Peyer's patch (tissue), 4 donors: ENCODE results near the gene UBE2M. TPM values are rescaled to one million over a fixed set of nuclear protein-coding genes. Genes with fewer than 3 reads are reported as not detected.

Experiments
- DNase-seq, 3 donors: peaks; one replicate each; pipeline ENCODE4 v3.0.0-alpha.2; 2017 to 2019
- H3K27ac ChIP-seq, 4 donors: fragments of 200-600 bp; sonication (generic); one replicate each; pipeline ENCODE4 v1.5.1; 2016 to 2019
- H3K27me3 ChIP-seq, 2 donors: fragments of 200-600 bp; sonication (generic); one replicate each; pipeline ENCODE4 v1.5.1; 2019
- H3K36me3 ChIP-seq, 3 donors: fragments of 200-600 bp; sonication (generic); one replicate each; pipeline ENCODE4 v1.5.1; 2016 to 2019
- H3K4me1 ChIP-seq, 4 donors: fragments of 200-600 bp; sonication (generic); one replicate each; pipeline ENCODE4 v1.5.1; 2016 to 2019
- H3K4me3 ChIP-seq, 4 donors: fragments of 200-600 bp; sonication (generic); 1 replicate in 3 of 4; 2 replicates in 1 of 4; pipeline ENCODE4 v1.5.1; 2016 to 2019; ENCODE audit warnings: mild to moderate bottlenecking in 1 of 4
- H3K9me3 ChIP-seq, 4 donors: fragments of 200-600 bp; sonication (generic); one replicate each; pipeline ENCODE4 v1.5.1; 2016 to 2019; ENCODE audit warnings: mild to moderate bottlenecking in 1 of 4
- POLR2A ChIP-seq, 2 donors: fragments of 450-650 bp; IDR thresholded peaks; one replicate each; pipeline ENCODE4 v1.5.1; 2017; ENCODE audit warnings: antibody characterized with exemption in 2 of 2, mild to moderate bottlenecking in 2 of 2, moderate library complexity in 2 of 2
- total RNA-seq, 4 donors: library from RNA; depleted of rRNA; stranded (reverse); fragments of >200 nt; gene quantifications; one replicate each; pipeline ENCODE4 v1.1.0, GENCODE V29; 2016
- TF ChIP-seq, protein P1 (sequence below), 6 experiments: fragments of 450-650 bp in 4 of 6; fragments of 200-600 bp in 2 of 6; sonication (generic) in 1 of 6; IDR thresholded peaks; one replicate each; pipeline ENCODE4 v1.5.1; 2017 to 2019; ENCODE audit warnings: antibody characterized with exemption in 6 of 6, mild to moderate bottlenecking in 3 of 6, moderate library complexity in 1 of 6

UBE2M gene
- total RNA-seq, 4 donors from 2014 or later, result 10.2 to 37.1 (median 18.5) TPM

- H3K36me3 ChIP-seq, result peaks cover 0 to 76% (median 0%) of the 10 kb centered on the region in 3 donors
- H3K4me3 ChIP-seq, result no peak overlapping the region
These were observed 6.6 kb downstream of the UBE2M start for GRCh38 chr19:58551577-58552471.

GRCh38 chr19:58551123-58551497 is 7.3 kb downstream of the UBE2M start:
- Histone ChIP-seq H3K4me1 (peaks cover 0 to 31% (median 22%) of the 10 kb centered on the region in 4 donors), H3K27ac (no peak overlapping the region), H3K4me3 (no peak overlapping the region), H3K27me3 (no peaks in the 10 kb centered on the region), H3K36me3 (peaks cover 0 to 69% (median 0%) of the 10 kb centered on the region in 3 donors), H3K9me3 (no peaks in the 10 kb centered on the region)
- TF ChIP-seq, protein P1, sequence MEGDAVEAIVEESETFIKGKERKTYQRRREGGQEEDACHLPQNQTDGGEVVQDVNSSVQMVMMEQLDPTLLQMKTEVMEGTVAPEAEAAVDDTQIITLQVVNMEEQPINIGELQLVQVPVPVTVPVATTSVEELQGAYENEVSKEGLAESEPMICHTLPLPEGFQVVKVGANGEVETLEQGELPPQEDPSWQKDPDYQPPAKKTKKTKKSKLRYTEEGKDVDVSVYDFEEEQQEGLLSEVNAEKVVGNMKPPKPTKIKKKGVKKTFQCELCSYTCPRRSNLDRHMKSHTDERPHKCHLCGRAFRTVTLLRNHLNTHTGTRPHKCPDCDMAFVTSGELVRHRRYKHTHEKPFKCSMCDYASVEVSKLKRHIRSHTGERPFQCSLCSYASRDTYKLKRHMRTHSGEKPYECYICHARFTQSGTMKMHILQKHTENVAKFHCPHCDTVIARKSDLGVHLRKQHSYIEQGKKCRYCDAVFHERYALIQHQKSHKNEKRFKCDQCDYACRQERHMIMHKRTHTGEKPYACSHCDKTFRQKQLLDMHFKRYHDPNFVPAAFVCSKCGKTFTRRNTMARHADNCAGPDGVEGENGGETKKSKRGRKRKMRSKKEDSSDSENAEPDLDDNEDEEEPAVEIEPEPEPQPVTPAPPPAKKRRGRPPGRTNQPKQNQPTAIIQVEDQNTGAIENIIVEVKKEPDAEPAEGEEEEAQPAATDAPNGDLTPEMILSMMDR (IDR thresholded peaks at IDR 0.05), result no peak
- no peak for TF ChIP-seq POLR2A (IDR thresholded peaks at IDR 0.05)
- no peak for DNase-seq

More at GRCh38 chr19:58551577-58552471, 6.6 kb downstream of the UBE2M start:
- no peak overlapping the region for H3K27ac ChIP-seq
- H3K9me3 ChIP-seq, result no peaks in the 10 kb centered on the region
- H3K27me3 ChIP-seq, result no peaks in the 10 kb centered on the region
- peaks cover 0 to 31% (median 18%) of the 10 kb centered on the region in 4 donors for H3K4me1 ChIP-seq
- DNase-seq, result no peak
- TF ChIP-seq, protein P1 (IDR thresholded peaks at IDR 0.05), result no peak
- no peak for TF ChIP-seq POLR2A (IDR thresholded peaks at IDR 0.05)

DNA sequence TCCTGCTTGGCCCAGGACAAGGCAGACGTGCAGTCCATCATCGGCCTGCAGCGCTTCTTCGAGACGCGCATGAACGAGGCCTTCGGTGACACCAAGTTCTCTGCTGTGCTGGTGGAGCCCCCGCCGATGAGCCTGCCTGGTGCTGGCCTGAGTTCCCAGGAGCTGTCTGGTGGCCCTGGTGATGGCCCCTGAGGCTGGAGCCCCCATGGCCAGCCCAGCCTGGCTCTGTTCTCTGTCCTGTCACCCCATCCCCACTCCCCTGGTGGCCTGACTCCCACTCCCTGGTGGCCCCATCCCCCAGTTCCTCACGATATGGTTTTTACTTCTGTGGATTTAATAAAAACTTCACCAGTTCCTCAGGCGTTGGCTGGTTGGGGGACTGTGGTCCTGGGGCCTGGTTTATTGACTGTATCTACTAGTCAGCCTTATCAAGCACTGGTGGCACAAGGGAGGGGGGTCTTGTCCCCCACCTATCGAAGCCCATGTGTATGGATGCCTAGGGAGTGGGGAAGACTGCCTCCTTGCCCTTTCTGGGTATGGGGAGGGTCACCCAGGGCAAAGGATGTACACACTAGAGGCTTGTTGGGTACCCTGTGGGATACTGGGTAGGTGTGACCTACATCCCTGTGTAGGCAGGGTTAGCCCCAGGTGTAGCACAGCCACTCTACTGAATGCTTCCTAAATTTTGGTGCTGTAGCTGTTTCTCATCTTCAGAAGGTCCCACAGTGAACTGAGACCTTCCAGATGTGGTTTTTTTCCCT is 7.9 kb downstream of the UBE2M start:
- no peak for TF ChIP-seq POLR2A (IDR thresholded peaks at IDR 0.05)
- TF ChIP-seq, protein P1 (IDR thresholded peaks at IDR 0.05), result no peak
- no peak for DNase-seq
- H3K4me3 ChIP-seq, result no peak overlapping the region
- peaks cover 0 to 63% (median 0%) of the 10 kb centered on the region in 3 donors for H3K36me3 ChIP-seq
- H3K9me3 ChIP-seq, result no peaks in the 10 kb centered on the region
- no peak overlapping the region for H3K27ac ChIP-seq
- H3K27me3 ChIP-seq, result no peaks in the 10 kb centered on the region
- H3K4me1 ChIP-seq, result peaks cover 0 to 31% (median 27%) of the 10 kb centered on the region in 4 donors

- TF ChIP-seq, protein P1 (IDR thresholded peaks at IDR 0.05), result no peak
- TF ChIP-seq POLR2A (IDR thresholded peaks at IDR 0.05), result no peak
- Histone ChIP-seq H3K4me3 (no peak overlapping the region), H3K36me3 (peaks cover 0 to 62% (median 0%) of the 10 kb centered on the region in 3 donors), H3K27ac (no peak overlapping the region), H3K27me3 (no peaks in the 10 kb centered on the region), H3K4me1 (peaks cover 0 to 31% (median 28%) of the 10 kb centered on the region in 4 donors), H3K9me3 (no peaks in the 10 kb centered on the region)
- no peak for DNase-seq
These were observed 8.6 kb downstream of the UBE2M start for GRCh38 chr19:58549664-58550361.
